ENCODE measurements around the gene ENGASE. TPM values are rescaled to one million over a fixed set of nuclear protein-coding genes. Genes with fewer than 3 reads are reported as not detected.

Gene ENGASE
- total and polyA plus RNA-seq, 2 of the 4 experiments (the other 2 are of a cell fraction) = 3.9 to 12.1 TPM

DNA sequence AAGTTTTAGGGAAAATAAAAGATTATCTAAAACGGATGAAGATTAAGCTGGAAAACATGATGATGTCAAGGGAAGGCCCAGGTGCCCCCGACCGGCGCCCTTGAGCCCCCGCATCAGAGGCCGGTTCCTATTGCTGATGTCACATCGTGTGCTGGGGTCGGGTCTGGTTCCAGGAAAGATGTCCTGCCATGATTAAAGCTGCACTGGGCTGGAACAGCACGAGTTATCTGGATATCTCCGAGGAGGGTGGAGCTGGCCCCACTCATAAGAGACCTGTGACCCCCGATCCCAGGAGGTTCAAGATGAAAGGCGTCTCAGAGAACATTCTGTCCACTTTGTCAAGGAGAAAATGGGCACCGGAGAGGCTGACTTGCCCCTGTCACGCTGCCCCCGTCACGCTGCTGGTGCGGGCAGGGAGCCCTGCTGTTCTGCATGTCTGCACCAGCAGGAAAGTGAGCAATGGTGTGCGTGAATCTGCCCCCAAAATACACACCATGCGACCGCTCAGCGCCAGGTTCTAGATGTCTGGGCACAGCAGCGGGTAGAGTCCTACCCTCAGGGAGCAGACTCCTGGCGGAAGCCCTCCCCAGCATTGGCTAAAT lies 53.0 kb downstream of the ENGASE start:
- H3K4me1 ChIP-seq (ENCODE audit: control insufficient read depth, insufficient read depth, low read length) = no peaks in the 10 kb centered on the region
- no peak overlapping the region for H3K56ac ChIP-seq (ENCODE audit: extremely low read depth, insufficient read depth, low read length)
- no peak overlapping the region for H3K27ac ChIP-seq (ENCODE audit: insufficient read depth, low read length)
- H3K18ac ChIP-seq (ENCODE audit: low read depth, low read length) = no peak overlapping the region
- CTCF ChIA-PET = no interaction called here
- no peak for TF ChIP-seq NFE2L2 (IDR thresholded peaks at IDR 0.05; ENCODE audit: low read depth, low read length)
- no peak for TF ChIP-seq CEBPB (IDR thresholded peaks at IDR 0.05; ENCODE audit: low read depth, low read length)
- TF ChIP-seq POLR2A (IDR thresholded peaks at IDR 0.05; ENCODE audit: low read depth, low read length) = no peak
- no peak for TF ChIP-seq CHD1 (IDR thresholded peaks at IDR 0.05; ENCODE audit: low read depth, low read length)
- TF ChIP-seq MAFK (IDR thresholded peaks at IDR 0.05; ENCODE audit: low read depth, low read length) = no peak
- TF ChIP-seq, protein P1, sequence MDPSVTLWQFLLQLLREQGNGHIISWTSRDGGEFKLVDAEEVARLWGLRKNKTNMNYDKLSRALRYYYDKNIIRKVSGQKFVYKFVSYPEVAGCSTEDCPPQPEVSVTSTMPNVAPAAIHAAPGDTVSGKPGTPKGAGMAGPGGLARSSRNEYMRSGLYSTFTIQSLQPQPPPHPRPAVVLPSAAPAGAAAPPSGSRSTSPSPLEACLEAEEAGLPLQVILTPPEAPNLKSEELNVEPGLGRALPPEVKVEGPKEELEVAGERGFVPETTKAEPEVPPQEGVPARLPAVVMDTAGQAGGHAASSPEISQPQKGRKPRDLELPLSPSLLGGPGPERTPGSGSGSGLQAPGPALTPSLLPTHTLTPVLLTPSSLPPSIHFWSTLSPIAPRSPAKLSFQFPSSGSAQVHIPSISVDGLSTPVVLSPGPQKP (IDR thresholded peaks at IDR 0.05; ENCODE audit: borderline replicate concordance, low read depth, low read length) = no peak
- TF ChIP-seq, protein P2, sequence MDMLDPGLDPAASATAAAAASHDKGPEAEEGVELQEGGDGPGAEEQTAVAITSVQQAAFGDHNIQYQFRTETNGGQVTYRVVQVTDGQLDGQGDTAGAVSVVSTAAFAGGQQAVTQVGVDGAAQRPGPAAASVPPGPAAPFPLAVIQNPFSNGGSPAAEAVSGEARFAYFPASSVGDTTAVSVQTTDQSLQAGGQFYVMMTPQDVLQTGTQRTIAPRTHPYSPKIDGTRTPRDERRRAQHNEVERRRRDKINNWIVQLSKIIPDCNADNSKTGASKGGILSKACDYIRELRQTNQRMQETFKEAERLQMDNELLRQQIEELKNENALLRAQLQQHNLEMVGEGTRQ (IDR thresholded peaks at IDR 0.05; ENCODE audit: low read depth, low read length) = no peak
- TF ChIP-seq RCOR1 (IDR thresholded peaks at IDR 0.05; ENCODE audit: insufficient replicate concordance, low read length) = no peak
- no peak for TF ChIP-seq SMC3 (IDR thresholded peaks at IDR 0.05; ENCODE audit: low read depth, low read length)
- no peak for TF ChIP-seq CTCF (conservative IDR thresholded peaks at IDR 0.05; ENCODE audit: low read depth, low read length)
- no peak for TF ChIP-seq MAZ (IDR thresholded peaks at IDR 0.05; ENCODE audit: borderline replicate concordance, low read depth, low read length)
- no peak for TF ChIP-seq BHLHE40 (IDR thresholded peaks at IDR 0.05; ENCODE audit: low read depth, low read length)
- H3K23ac ChIP-seq (ENCODE audit: low read depth, low read length) = no peak overlapping the region
- no peaks in the 10 kb centered on the region for H3K9me3 ChIP-seq (ENCODE audit: control insufficient read depth, insufficient read depth, low read length)
- H3K36me3 ChIP-seq (ENCODE audit: control insufficient read depth, insufficient read depth, low read length) = no peaks in the 10 kb centered on the region
- no peak overlapping the region for H4K5ac ChIP-seq (ENCODE audit: low read depth, low read length)
- H4K91ac ChIP-seq (ENCODE audit: insufficient read depth, low read depth, low read length) = no peak overlapping the region
- no peak for DNase-seq
- no peak overlapping the region for H3K9ac ChIP-seq (ENCODE audit: low read depth, low read length)
- intact Hi-C loops (cut with micrococcal nuclease) = no loop called here
- POLR2A ChIA-PET (ENCODE audit: unreplicated experiment) = no interaction called here
- BruUV-seq (replicated peaks) = no TSS peak
- 66% methylated on average over 10 of the region's 23 CpGs; no CpG with 5 or more reads in 1 of the 2 experiments for WGBS, 2 experiments (ENCODE audit: extremely low coverage in 2 of 2, insufficient read length in 1 of 2)
- H3K27me3 ChIP-seq (ENCODE audit: control insufficient read depth, insufficient read depth, low read length) = peaks cover 26% of the 10 kb centered on the region
- H4K8ac ChIP-seq (ENCODE audit: low read depth in 2 of 2, low read length in 2 of 2) = no peak overlapping the region
- H2AK5ac ChIP-seq (ENCODE audit: low read depth, low read length) = no peak overlapping the region
- H2BK5ac ChIP-seq (ENCODE audit: low read depth, low read length, poor library complexity, severe bottlenecking) = no peak overlapping the region
- dilution Hi-C loops (cut with HindIII; ENCODE audit: low sequenced_read_pairs, unreplicated experiment) = no loop called here
- no peak overlapping the region for H2BK15ac ChIP-seq (ENCODE audit: low read depth, low read length)
- no peak overlapping the region for H2AFZ ChIP-seq (replicated peaks; ENCODE audit: low read length, poor library complexity)
- ATAC-seq (ENCODE audit: low read depth) = no peak
- H3K14ac ChIP-seq (replicated peaks; ENCODE audit: low read depth, low read length) = no peak overlapping the region
- no peak overlapping the region for H2BK120ac ChIP-seq (ENCODE audit: low read depth, low read length)
- no peak overlapping the region for H3K4ac ChIP-seq (ENCODE audit: low read depth, low read length)
- H3K9me1 ChIP-seq (ENCODE audit: insufficient read depth, low read length) = no peaks in the 10 kb centered on the region; the same call in 1 of the 2 replicates
- no peaks in the 10 kb centered on the region for H4K20me1 ChIP-seq (ENCODE audit: insufficient read depth, low read length)
- H3K4me3 ChIP-seq (ENCODE audit: insufficient read depth, low read depth, low read length) = no peak overlapping the region
- H2AK9ac ChIP-seq (replicated peaks; ENCODE audit: low read depth, low read length, poor library complexity) = no peak overlapping the region
- H3K4me2 ChIP-seq (ENCODE audit: low read depth, low read length) = no peak overlapping the region
- in situ Hi-C loops (cut with MboI; ENCODE audit: low sequenced_read_pairs) = no loop called here
- no peaks in the 10 kb centered on the region for H3K79me1 ChIP-seq (ENCODE audit: low read depth in 1 of 2, low read length in 2 of 2)
- H2BK20ac ChIP-seq (ENCODE audit: low read depth, low read length) = no peak overlapping the region
